ENCODE data around the gene DHRS11. TPM values are rescaled to one million over a fixed set of nuclear protein-coding genes. Genes with fewer than 3 reads are reported as not detected.

DHRS11 gene
- total RNA-seq, 4 donors from 2014 or later, result 5.3 to 7.1 (median 6.0) TPM

GRCh38 chr17:36647636-36648035 lies 56.0 kb downstream of the DHRS11 start:
- intact Hi-C loops (cut with DNase I), result no loop called here
- Histone ChIP-seq H3K4me1 (peaks cover 0 to 2% (median 1%) of the 10 kb centered on the region in 4 donors), H3K9me3 (no peaks in the 10 kb centered on the region), H3K4me3 (no peak overlapping the region), H3K27ac (replicated peaks in 1 of 4) (no peak overlapping the region), H3K36me3 (no peaks in the 10 kb centered on the region), H3K27me3 (peaks cover 0 to 83% (median 10%) of the 10 kb centered on the region in 4 donors)
- 31% methylated on average over 3 of the region's 4 CpGs for WGBS
- TF ChIP-seq POLR2A (IDR thresholded peaks at IDR 0.05; ENCODE audit: low read depth) (no peak), EP300 (IDR thresholded peaks at IDR 0.05) (no peak), POLR2AphosphoS5 (IDR thresholded peaks at IDR 0.05) (no peak)
- TF ChIP-seq, protein P1, sequence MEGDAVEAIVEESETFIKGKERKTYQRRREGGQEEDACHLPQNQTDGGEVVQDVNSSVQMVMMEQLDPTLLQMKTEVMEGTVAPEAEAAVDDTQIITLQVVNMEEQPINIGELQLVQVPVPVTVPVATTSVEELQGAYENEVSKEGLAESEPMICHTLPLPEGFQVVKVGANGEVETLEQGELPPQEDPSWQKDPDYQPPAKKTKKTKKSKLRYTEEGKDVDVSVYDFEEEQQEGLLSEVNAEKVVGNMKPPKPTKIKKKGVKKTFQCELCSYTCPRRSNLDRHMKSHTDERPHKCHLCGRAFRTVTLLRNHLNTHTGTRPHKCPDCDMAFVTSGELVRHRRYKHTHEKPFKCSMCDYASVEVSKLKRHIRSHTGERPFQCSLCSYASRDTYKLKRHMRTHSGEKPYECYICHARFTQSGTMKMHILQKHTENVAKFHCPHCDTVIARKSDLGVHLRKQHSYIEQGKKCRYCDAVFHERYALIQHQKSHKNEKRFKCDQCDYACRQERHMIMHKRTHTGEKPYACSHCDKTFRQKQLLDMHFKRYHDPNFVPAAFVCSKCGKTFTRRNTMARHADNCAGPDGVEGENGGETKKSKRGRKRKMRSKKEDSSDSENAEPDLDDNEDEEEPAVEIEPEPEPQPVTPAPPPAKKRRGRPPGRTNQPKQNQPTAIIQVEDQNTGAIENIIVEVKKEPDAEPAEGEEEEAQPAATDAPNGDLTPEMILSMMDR (IDR thresholded peaks at IDR 0.05), result no peak
- DNase-seq (ENCODE audit: extremely low spot score), result no peak

DNA sequence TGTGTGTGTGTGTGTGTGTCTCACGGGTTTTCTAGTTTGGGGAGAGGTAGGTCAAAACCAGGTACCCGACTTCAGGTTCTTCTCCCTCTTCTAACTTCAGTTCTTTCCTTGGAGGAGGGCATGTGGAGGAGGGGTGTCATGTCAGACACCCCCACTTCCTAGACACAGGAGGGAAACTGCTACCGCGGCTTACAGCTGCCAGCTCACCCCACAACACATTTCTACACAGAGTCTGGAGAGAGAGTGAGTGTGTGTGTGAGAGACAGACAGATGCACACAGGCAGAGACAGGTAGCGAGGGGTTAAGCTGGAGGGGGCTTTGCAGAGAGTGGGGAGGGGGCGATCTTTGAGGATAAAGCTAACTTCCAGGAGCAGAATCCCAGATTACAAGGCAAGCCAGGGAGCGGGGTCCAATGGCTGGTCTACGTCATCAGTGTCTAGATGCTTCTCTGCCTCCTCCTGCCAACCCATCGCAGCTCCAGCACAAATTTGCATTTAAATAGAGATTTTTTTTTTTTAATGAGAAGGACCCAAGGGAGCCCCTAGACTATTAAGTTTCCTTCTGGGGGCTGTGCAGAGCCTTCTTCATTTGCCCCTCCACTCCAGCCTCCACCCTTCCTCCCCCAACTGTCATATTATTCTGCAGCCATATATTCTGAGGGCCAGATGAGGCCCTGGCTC lies 58.6 kb downstream of the DHRS11 start:
- Histone ChIP-seq H3K27ac (replicated peaks in 1 of 4) (no peak overlapping the region), H3K4me1 (no peaks in the 10 kb centered on the region), H3K4me3 (no peak overlapping the region), H3K36me3 (no peaks in the 10 kb centered on the region), H3K9me3 (no peaks in the 10 kb centered on the region), H3K27me3 (peaks cover 0 to 80% (median 5%) of the 10 kb centered on the region in 4 donors)
- TF ChIP-seq POLR2A (IDR thresholded peaks at IDR 0.05; ENCODE audit: low read depth) (no peak), POLR2AphosphoS5 (IDR thresholded peaks at IDR 0.05) (no peak), EP300 (IDR thresholded peaks at IDR 0.05) (no peak)
- TF ChIP-seq, protein P1 (IDR thresholded peaks at IDR 0.05), result no peak
- WGBS, result 43% methylated on average over 9 of the region's 9 CpGs
- no peak for DNase-seq (ENCODE audit: extremely low spot score)
- intact Hi-C loops (cut with DNase I), result no loop called here

Other genes with a start within 250 kb of the DHRS11 start
- not detected for gene TBC1D3H, start 203.4 kb upstream of the DHRS11 start, total RNA-seq
- 10 to 100 TPM; 18.4 to 35.1 (median 25.8) TPM for gene ZNHIT3, start 105.2 kb upstream of the DHRS11 start, total RNA-seq
- 10 to 100 TPM; 29.5 to 68.1 (median 44.3) TPM for gene MYO19, start 57.0 kb upstream of the DHRS11 start, total RNA-seq
- gene PIGW, start 56.9 kb upstream of the DHRS11 start, total RNA-seq, result 1 to 10 TPM; 2.5 to 6.5 (median 4.4) TPM
- 10 to 100 TPM; 41.6 to 55.8 (median 54.2) TPM for gene GGNBP2, start 47.0 kb upstream of the DHRS11 start, total RNA-seq
- 10 to 100 TPM in 1 of 4 donors, 1 to 10 TPM in 3; 6.2 to 10.8 (median 8.5) TPM for gene MRM1, start 9.7 kb downstream of the DHRS11 start, total RNA-seq